HFF-Myc (cell line): ENCODE results near the gene CCDC88B.

Source experiments
- DNase-seq: peaks from one replicate; pipeline ENCODE4 v3.0.0-alpha.2; 2011; ENCODE audit warnings: low read depth; ENCODE audit errors: extremely low read depth
- H3K4me3 ChIP-seq: replicated peaks from 2 replicates; pipeline ENCODE4 v1.5.1; 2011; ENCODE audit warnings: low read depth, mild to moderate bottlenecking, control low read depth, low read length
- CTCF ChIP-seq: IDR thresholded peaks from 2 replicates; pipeline ENCODE4 v1.5.1; 2012; ENCODE audit warnings: mild to moderate bottlenecking, low read depth, low read length, control low read depth; ENCODE audit errors: missing control alignments

Gene CCDC88B

DNA sequence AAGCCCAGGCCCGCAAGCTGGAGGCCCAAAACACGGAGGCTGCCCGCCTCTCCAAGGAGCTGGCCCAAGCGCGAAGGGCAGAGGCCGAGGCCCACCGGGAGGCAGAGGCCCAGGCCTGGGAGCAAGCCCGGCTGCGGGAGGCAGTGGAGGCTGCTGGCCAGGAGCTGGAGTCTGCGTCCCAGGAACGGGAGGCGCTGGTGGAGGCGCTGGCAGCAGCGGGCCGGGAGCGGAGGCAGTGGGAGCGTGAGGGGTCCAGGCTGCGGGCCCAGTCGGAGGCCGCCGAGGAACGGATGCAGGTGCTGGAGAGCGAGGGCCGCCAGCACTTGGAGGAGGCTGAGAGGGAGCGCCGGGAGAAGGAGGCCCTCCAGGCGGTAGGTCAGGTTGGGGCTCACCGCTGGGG, 4.8 kb downstream of the CCDC88B start:
- no peak for DNase-seq
- no peak for TF ChIP-seq CTCF
- H3K4me3 ChIP-seq: no peak overlapping the region

GRCh38 chr11:64347193-64347867, 7.3 kb downstream of the CCDC88B start:
- TF ChIP-seq CTCF: no peak
- no peak for DNase-seq
- no peak overlapping the region for H3K4me3 ChIP-seq

GRCh38 chr11:64348383-64349024, 8.5 kb downstream of the CCDC88B start:
- no peak for TF ChIP-seq CTCF
- no peak for DNase-seq
- H3K4me3 ChIP-seq: no peak overlapping the region

DNA sequence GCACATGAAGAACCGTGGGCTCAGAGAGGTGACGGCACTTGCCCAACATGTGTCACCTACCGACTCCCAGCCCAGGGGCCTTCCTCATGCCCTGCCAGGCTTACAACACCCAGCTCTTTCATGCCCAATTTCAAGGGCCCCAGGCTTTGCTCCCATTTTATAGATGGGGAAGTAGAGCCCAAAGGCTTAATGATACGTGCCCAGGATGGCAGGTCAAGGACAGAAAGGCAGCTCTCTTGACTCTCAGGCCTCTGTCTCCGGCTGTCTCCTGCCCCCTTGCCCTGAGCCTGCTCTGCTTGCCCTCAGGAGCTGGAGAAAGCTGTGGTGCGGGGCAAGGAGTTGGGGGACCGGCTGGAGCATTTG, 9.0 kb downstream of the CCDC88B start:
- no peak for DNase-seq
- no peak for TF ChIP-seq CTCF
- H3K4me3 ChIP-seq: no peak overlapping the region

DNA sequence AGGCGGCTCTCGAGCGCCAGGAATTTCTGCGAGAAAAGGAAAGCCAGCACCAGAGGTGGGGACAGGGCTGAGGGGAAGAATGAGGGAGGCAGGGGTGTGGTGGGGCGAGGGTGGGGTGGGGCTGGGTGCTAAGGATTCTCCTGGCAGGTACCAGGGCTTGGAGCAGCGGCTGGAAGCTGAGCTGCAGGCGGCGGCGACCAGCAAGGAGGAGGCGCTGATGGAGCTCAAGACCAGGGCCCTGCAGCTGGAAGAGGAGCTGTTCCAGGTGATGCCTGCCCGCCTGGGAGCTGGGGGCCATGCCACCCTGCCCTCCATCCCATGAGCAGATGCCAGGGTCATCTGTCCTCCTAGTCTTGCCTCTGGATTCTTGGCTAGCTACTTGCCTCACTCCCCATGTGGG, 9.4 kb downstream of the CCDC88B start:
- DNase-seq: no peak
- no peak overlapping the region for H3K4me3 ChIP-seq
- no peak for TF ChIP-seq CTCF

DNA sequence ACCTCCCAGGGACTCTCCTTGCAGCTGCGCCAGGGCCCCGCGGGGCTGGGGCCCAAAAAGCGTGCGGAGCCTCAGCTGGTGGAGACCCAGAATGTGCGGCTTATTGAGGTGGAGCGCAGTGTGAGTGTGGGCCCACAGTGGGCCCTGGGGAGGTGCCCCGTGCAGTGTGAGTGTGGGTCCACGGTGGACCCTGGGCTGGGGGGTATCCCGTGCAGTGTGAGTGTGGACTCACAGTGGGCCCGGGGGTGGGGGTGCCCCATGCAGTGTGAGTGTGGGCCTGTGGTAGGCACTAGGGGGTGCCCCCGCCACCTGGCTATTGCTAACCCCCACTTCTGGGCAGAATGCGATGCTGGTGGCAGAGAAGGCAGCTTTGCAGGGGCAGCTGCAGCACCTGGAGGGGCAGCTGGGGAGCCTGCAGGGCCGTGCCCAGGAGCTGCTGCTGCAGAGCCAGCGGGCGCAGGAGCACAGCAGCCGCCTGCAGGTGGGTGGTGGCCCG, 11.2 kb downstream of the CCDC88B start:
- no peak for TF ChIP-seq CTCF
- no peak for DNase-seq
- no peak overlapping the region for H3K4me3 ChIP-seq
